HEK293 (cell line): ENCODE measurements around the gene LRRTM4.

Experiments used
- CTCF ChIA-PET: fragments of 350-600 bp; formaldehyde crosslinking; extraction: SDS; loops from one replicate; lab custom pipeline; 2021; ENCODE audit warnings: antibody characterized with exemption; lab: Yijun Ruan, JAX
- POLR2A ChIA-PET: fragments of 300-600 bp; formaldehyde crosslinking; extraction: SDS; loops from one replicate; lab custom pipeline; 2020; ENCODE audit warnings: antibody characterized with exemption, inconsistent platforms; lab: Yijun Ruan, JAX
- H3K27ac ChIP-seq: fragments of 200-500 bp; sonication (Bioruptor generic); 2 replicates; pipeline ENCODE4 v1.5.1; 2014; ENCODE audit warnings: low read depth, low read length, control low read depth, inconsistent platforms; ENCODE audit errors: extremely low read depth
- H3K36me3 ChIP-seq, 2 experiments: fragments of 200-500 bp in 1 of 2; sonication (Bioruptor generic) in 1 of 2; 1 replicate in 1 of 2; 2 replicates in 1 of 2; pipeline ENCODE4 v1.5.1; 2014 to 2017; ENCODE audit warnings: inconsistent platforms in 2 of 2, low read length in 2 of 2; ENCODE audit not compliant: control insufficient read depth in 2 of 2, insufficient read depth in 1 of 2
- H3K4me1 ChIP-seq: fragments of 200-500 bp; sonication (Bioruptor generic); 2 replicates; pipeline ENCODE4 v1.5.1; 2014; ENCODE audit warnings: mild to moderate bottlenecking, low read length, inconsistent platforms; ENCODE audit not compliant: control insufficient read depth, insufficient read depth
- H3K4me3 ChIP-seq: 2 replicates; pipeline ENCODE4 v1.5.1; 2011; ENCODE audit warnings: low read depth, mild to moderate bottlenecking, control low read depth, low read length, moderate library complexity
- H3K9me3 ChIP-seq: fragments of 200-500 bp; sonication (Bioruptor generic); 2 replicates; pipeline ENCODE4 v1.5.1; 2014; ENCODE audit warnings: low read depth, low read length, inconsistent platforms; ENCODE audit not compliant: control insufficient read depth, insufficient read depth
- EGR2 ChIP-seq: fragments of 450-650 bp; formaldehyde crosslinking; IDR thresholded peaks from 2 replicates; pipeline ENCODE4 v1.5.1; 2016; ENCODE audit warnings: low read depth, missing biosample characterization, missing genetic modification characterization
- GFI1B ChIP-seq: fragments of 450-650 bp; formaldehyde crosslinking; IDR thresholded peaks from 2 replicates; pipeline ENCODE4 v1.5.1; 2016; ENCODE audit warnings: missing biosample characterization, missing genetic modification characterization
- GLIS1 ChIP-seq: fragments of 450-650 bp; formaldehyde crosslinking; IDR thresholded peaks from 2 replicates; pipeline ENCODE4 v1.5.1; 2016; ENCODE audit warnings: missing biosample characterization, missing genetic modification characterization
- MYNN ChIP-seq: fragments of 450-650 bp; formaldehyde crosslinking; IDR thresholded peaks from 2 replicates; pipeline ENCODE4 v1.5.1; 2016; ENCODE audit warnings: missing biosample characterization, missing genetic modification characterization, borderline replicate concordance
- SALL2 ChIP-seq: fragments of 450-650 bp; formaldehyde crosslinking; IDR thresholded peaks from 2 replicates; pipeline ENCODE4 v1.5.0; 2017; ENCODE audit warnings: missing biosample characterization, mild to moderate bottlenecking, missing genetic modification characterization, borderline replicate concordance
- SP7 ChIP-seq: fragments of 450-650 bp; formaldehyde crosslinking; IDR thresholded peaks from 2 replicates; pipeline ENCODE4 v1.5.1; 2016; ENCODE audit warnings: missing biosample characterization, missing genetic modification characterization
- ZNF10 ChIP-seq: fragments of 450-650 bp; formaldehyde crosslinking; IDR thresholded peaks from 2 replicates; pipeline ENCODE4 v1.5.1; 2017; ENCODE audit warnings: missing biosample characterization, missing genetic modification characterization
- ZNF157 ChIP-seq: fragments of 450-650 bp; formaldehyde crosslinking; IDR thresholded peaks from 2 replicates; pipeline ENCODE4 v1.5.1; 2016; ENCODE audit warnings: missing biosample characterization, missing genetic modification characterization
- ZNF169 ChIP-seq: fragments of 450-650 bp; formaldehyde crosslinking; IDR thresholded peaks from 2 replicates; pipeline ENCODE4 v1.5.1; 2016; ENCODE audit warnings: missing biosample characterization, missing genetic modification characterization
- ZNF2 ChIP-seq: fragments of 450-650 bp; formaldehyde crosslinking; IDR thresholded peaks from 2 replicates; pipeline ENCODE4 v1.5.1; 2016; ENCODE audit warnings: missing biosample characterization, missing genetic modification characterization
- ZNF211 ChIP-seq: fragments of 450-650 bp; formaldehyde crosslinking; IDR thresholded peaks from 2 replicates; pipeline ENCODE4 v1.5.1; 2016; ENCODE audit warnings: low read depth, missing biosample characterization, missing genetic modification characterization
- ZNF223 ChIP-seq: fragments of 450-650 bp; formaldehyde crosslinking; IDR thresholded peaks from 2 replicates; pipeline ENCODE4 v1.5.1; 2016; ENCODE audit warnings: missing biosample characterization, missing genetic modification characterization
- ZNF341 ChIP-seq: fragments of 450-650 bp; formaldehyde crosslinking; IDR thresholded peaks from 2 replicates; pipeline ENCODE4; 2016; ENCODE audit warnings: low read depth, missing biosample characterization, missing genetic modification characterization
- ZNF354C ChIP-seq: fragments of 450-650 bp; formaldehyde crosslinking; IDR thresholded peaks from 2 replicates; pipeline ENCODE4 v1.5.1; 2016; ENCODE audit warnings: missing biosample characterization, missing genetic modification characterization, low read depth, borderline replicate concordance
- ZNF404 ChIP-seq: fragments of 450-650 bp; formaldehyde crosslinking; IDR thresholded peaks from 2 replicates; pipeline ENCODE4 v1.5.1; 2017; ENCODE audit warnings: missing biosample characterization, missing genetic modification characterization
- ZNF423 ChIP-seq: fragments of 450-650 bp; formaldehyde crosslinking; IDR thresholded peaks from 2 replicates; pipeline ENCODE4 v1.5.1; 2016; ENCODE audit warnings: missing biosample characterization, missing genetic modification characterization
- ZSCAN5A ChIP-seq: fragments of 450-650 bp; formaldehyde crosslinking; IDR thresholded peaks from 2 replicates; pipeline ENCODE4 v1.5.1; 2016; ENCODE audit warnings: missing biosample characterization, missing genetic modification characterization
- TF ChIP-seq, protein P1 (sequence below): fragments of 450-650 bp; formaldehyde crosslinking; IDR thresholded peaks from 2 replicates; pipeline ENCODE4 v1.5.1; 2016; ENCODE audit warnings: missing biosample characterization, missing genetic modification characterization, borderline replicate concordance
- TF ChIP-seq, protein P2 (sequence below): fragments of 450-650 bp; formaldehyde crosslinking; IDR thresholded peaks from 2 replicates; pipeline ENCODE4 v1.5.1; 2017; ENCODE audit warnings: missing biosample characterization, missing genetic modification characterization

The LRRTM4 gene

GRCh38 chr2:77325395-77325794 lies 196.8 kb downstream of the LRRTM4 start (continued):
- TF ChIP-seq, protein P1, sequence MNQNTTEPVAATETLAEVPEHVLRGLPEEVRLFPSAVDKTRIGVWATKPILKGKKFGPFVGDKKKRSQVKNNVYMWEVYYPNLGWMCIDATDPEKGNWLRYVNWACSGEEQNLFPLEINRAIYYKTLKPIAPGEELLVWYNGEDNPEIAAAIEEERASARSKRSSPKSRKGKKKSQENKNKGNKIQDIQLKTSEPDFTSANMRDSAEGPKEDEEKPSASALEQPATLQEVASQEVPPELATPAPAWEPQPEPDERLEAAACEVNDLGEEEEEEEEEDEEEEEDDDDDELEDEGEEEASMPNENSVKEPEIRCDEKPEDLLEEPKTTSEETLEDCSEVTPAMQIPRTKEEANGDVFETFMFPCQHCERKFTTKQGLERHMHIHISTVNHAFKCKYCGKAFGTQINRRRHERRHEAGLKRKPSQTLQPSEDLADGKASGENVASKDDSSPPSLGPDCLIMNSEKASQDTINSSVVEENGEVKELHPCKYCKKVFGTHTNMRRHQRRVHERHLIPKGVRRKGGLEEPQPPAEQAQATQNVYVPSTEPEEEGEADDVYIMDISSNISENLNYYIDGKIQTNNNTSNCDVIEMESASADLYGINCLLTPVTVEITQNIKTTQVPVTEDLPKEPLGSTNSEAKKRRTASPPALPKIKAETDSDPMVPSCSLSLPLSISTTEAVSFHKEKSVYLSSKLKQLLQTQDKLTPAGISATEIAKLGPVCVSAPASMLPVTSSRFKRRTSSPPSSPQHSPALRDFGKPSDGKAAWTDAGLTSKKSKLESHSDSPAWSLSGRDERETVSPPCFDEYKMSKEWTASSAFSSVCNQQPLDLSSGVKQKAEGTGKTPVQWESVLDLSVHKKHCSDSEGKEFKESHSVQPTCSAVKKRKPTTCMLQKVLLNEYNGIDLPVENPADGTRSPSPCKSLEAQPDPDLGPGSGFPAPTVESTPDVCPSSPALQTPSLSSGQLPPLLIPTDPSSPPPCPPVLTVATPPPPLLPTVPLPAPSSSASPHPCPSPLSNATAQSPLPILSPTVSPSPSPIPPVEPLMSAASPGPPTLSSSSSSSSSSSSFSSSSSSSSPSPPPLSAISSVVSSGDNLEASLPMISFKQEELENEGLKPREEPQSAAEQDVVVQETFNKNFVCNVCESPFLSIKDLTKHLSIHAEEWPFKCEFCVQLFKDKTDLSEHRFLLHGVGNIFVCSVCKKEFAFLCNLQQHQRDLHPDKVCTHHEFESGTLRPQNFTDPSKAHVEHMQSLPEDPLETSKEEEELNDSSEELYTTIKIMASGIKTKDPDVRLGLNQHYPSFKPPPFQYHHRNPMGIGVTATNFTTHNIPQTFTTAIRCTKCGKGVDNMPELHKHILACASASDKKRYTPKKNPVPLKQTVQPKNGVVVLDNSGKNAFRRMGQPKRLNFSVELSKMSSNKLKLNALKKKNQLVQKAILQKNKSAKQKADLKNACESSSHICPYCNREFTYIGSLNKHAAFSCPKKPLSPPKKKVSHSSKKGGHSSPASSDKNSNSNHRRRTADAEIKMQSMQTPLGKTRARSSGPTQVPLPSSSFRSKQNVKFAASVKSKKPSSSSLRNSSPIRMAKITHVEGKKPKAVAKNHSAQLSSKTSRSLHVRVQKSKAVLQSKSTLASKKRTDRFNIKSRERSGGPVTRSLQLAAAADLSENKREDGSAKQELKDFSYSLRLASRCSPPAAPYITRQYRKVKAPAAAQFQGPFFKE (tag by site-specific recombination): no peak
- TF ChIP-seq ZNF404 (tag by site-specific recombination) (no peak), ZNF423 (tag by site-specific recombination) (no peak), ZNF341 (tag by site-specific recombination) (no peak), ZSCAN5A (no peak), ZNF223 (tag by site-specific recombination) (no peak)

GRCh38 chr2:77322431-77322830 lies 199.7 kb downstream of the LRRTM4 start:
- no peaks in the 10 kb centered on the region for H3K4me1 ChIP-seq
- H3K9me3 ChIP-seq: no peaks in the 10 kb centered on the region
- H3K4me3 ChIP-seq: no peak overlapping the region
- POLR2A ChIA-PET: no interaction called here
- no peaks in the 10 kb centered on the region for H3K36me3 ChIP-seq
- TF ChIP-seq EGR2 (tag by site-specific recombination): no peak
- TF ChIP-seq MYNN (tag by site-specific recombination): no peak
- no peak for TF ChIP-seq GFI1B (tag by site-specific recombination)
- no peak for TF ChIP-seq SALL2 (tag by site-specific recombination)
- no peak for TF ChIP-seq ZNF157 (tag by site-specific recombination)
- TF ChIP-seq GLIS1 (tag by site-specific recombination): no peak
- TF ChIP-seq SP7 (tag by site-specific recombination): no peak
- no peak for TF ChIP-seq ZNF10
- TF ChIP-seq, protein P2, sequence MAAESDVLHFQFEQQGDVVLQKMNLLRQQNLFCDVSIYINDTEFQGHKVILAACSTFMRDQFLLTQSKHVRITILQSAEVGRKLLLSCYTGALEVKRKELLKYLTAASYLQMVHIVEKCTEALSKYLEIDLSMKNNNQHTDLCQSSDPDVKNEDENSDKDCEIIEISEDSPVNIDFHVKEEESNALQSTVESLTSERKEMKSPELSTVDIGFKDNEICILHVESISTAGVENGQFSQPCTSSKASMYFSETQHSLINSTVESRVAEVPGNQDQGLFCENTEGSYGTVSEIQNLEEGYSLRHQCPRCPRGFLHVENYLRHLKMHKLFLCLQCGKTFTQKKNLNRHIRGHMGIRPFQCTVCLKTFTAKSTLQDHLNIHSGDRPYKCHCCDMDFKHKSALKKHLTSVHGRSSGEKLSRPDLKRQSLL: no peak
- TF ChIP-seq ZNF211 (tag by site-specific recombination): no peak
- TF ChIP-seq ZNF2 (tag by site-specific recombination): no peak
- no peak for TF ChIP-seq ZNF169 (tag by site-specific recombination)
- TF ChIP-seq ZNF354C (tag by site-specific recombination): no peak
- no peak overlapping the region for H3K27ac ChIP-seq
- CTCF ChIA-PET: no interaction called here
